Heart right ventricle (tissue), 16 donors: ENCODE results near the gene GGT6. TPM values are rescaled to one million over a fixed set of nuclear protein-coding genes. Genes with fewer than 3 reads are reported as not detected.

ENCODE experiments used
- ATAC-seq, 8 donors: fragments of 200-7000 bp; cut with Tn5 transposase; one replicate each; pipeline ENCODE4 v1.9.1; 2020; ENCODE audit warnings: mild to moderate bottlenecking in 8 of 8, moderate library complexity in 8 of 8, moderate number of reproducible peaks in 1 of 8
- DNase-seq, 2 donors: peaks; one replicate each; pipeline ENCODE4 v3.0.0-alpha.2; 2020
- H3K27ac ChIP-seq, 10 donors: fragments of 200-600 bp; sonication (generic) in 2 of 10; one replicate each; pipeline versions ENCODE4 v1.5.0 to v1.8.0; 2020 to 2022; ENCODE audit warnings: mild to moderate bottlenecking in 3 of 10
- H3K27me3 ChIP-seq, 7 donors: fragments of 200-600 bp; one replicate each; pipeline ENCODE4 v1.8.0; 2021 to 2022; ENCODE audit warnings: mild to moderate bottlenecking in 2 of 7
- H3K36me3 ChIP-seq, 9 donors: fragments of 200-600 bp; sonication (generic) in 1 of 9; one replicate each; pipeline versions ENCODE4 v1.5.0 to v1.8.0; 2020 to 2022; ENCODE audit warnings: mild to moderate bottlenecking in 2 of 9
- H3K4me1 ChIP-seq, 9 donors: fragments of 200-600 bp; sonication (generic) in 1 of 9; one replicate each; pipeline versions ENCODE4 v1.5.0 to v1.8.0; 2020 to 2022; ENCODE audit warnings: mild to moderate bottlenecking in 4 of 9
- H3K4me3 ChIP-seq, 10 donors: fragments of 200-600 bp; sonication (generic) in 2 of 10; one replicate each; pipeline versions ENCODE4 v1.5.0 to v1.8.0; 2020 to 2022; ENCODE audit warnings: mild to moderate bottlenecking in 7 of 10, moderate library complexity in 2 of 10
- H3K9me3 ChIP-seq, 11 donors: fragments of 200-600 bp in 10 of 11; sonication (generic) in 2 of 11; one replicate each; pipeline versions ENCODE4 v1.5.0 to v1.8.0; 2013 to 2022; ENCODE audit warnings: mild to moderate bottlenecking in 2 of 11, control low read depth in 1 of 11, moderate library complexity in 1 of 11
- CTCF ChIP-seq, 9 donors: fragments of 200-600 bp; sonication (generic) in 2 of 9; IDR thresholded peaks; one replicate each; pipeline versions ENCODE4 v1.5.0 to v1.8.0; 2021 to 2022; ENCODE audit warnings: antibody characterized with exemption in 9 of 9, mild to moderate bottlenecking in 5 of 9, moderate library complexity in 1 of 9
- WGBS, 2 donors: extraction: QIAGEN DNeasy Blood & Tissue Kit; methylation state at CpG; one replicate each; pipeline ENCODE4 v1.1.7; 2013; ENCODE audit warnings: inconsistent platforms in 1 of 2; 5-methylcytosine and 5-hydroxymethylcytosine counted together
- intact Hi-C, 10 donors: fragments of 100-400 bp; cut with DNase I; formaldehyde crosslinking; loops; one replicate each; pipeline versions ENCODE4 v1.11.1 to v1.14.2; 2022
- polyA plus RNA-seq, 2 donors: library from polyadenylated mRNA; stranded (reverse); fragments of 200-250 nt; gene quantifications; one replicate each; pipeline ENCODE4 v1.2.3, GENCODE V29; 2013
- total RNA-seq, 10 donors: library from RNA; stranded (reverse); fragmentation: NEBNext Ultra II Directional in 3 of 10; extraction: Animal tissue kit (Norgen Biotek cat#: 25700) in 3 of 10; gene quantifications; one replicate each; pipeline versions ENCODE4 v1.2.1 to v1.2.4, GENCODE V29; 2021 to 2023
- donor health status: Arrhythmogenic right ventricular cardiomyopathy.
- donor health status: ischemic (EF 13 %, LVEDD 7.1; RV severe dilation, severe dysfunction).
- donor health status: healthy with polysubstance abuse.
- donor health status: DM: no; HTN: yes; CAD: no.
- donor health status: DM: no; HTN: no; CAD: no.
- donor health status: ischemic (EF 25% LVEDD 6.9; RV normal size, moderate dysfunction).
- donor health status: ischemic (EF 25% LVEDD 5.7; RV mildly dilated, moderate dysfunction).
- donor health status: healthy.
- donor health status: DM: yes; HTN: yes; CAD: no.
- donor health status: Ischemic cardiomyopathy.
- donor health status: ischemic (EF 35%, LVEDD 5.7; RV mildly dilated, moderate dysfunction).
- donor health status: nonischemic (EF 11% LVEDD 7.7; RV severe dilation, severe dysfunction).
- donor health status: DM: yes; HTN: yes; CAD: no.
- donor health status: PGD.
- donor health status: ischemic (EF 29% LVEDD 5.4; RV normal size, mild dysfunction).
- donor health status: nonischemic (EF 23%, LVEDD 6.1; RV moderate dilation, normal function).

Gene GGT6
- total and polyA plus RNA-seq, 12 donors: 0.03 to 0.19 (median 0.12) TPM; not detected in 6

- no peak overlapping the region for H3K27ac ChIP-seq
- H3K27me3 ChIP-seq: no peaks in the 10 kb centered on the region
- intact Hi-C loops: loop anchor here in 3 of 10 donors (5.0 kb wide), 3 partner anchors 33 to 147 kb away; no protein-coding TSS in a partner anchor
- H3K9me3 ChIP-seq: no peaks in the 10 kb centered on the region
- DNase-seq (no peak), ATAC-seq (no peak)
- H3K4me3 ChIP-seq: no peak overlapping the region
- peaks cover 0 to 18% (median 7%) of the 10 kb centered on the region in 9 donors for H3K4me1 ChIP-seq
- no peak for TF ChIP-seq CTCF (IDR thresholded peaks at IDR 0.05)
- H3K36me3 ChIP-seq: no peaks in the 10 kb centered on the region
- WGBS, 2 donors: 90 to 94% methylated on average over 1 of the region's 1 CpG
Measured at GRCh38 chr17:4569591-4569990, 9.2 kb upstream of the GGT6 start.

- Histone ChIP-seq H3K4me1 (peaks cover 0 to 32% (median 15%) of the 10 kb centered on the region in 9 donors), H3K9me3 (no peaks in the 10 kb centered on the region), H3K27me3 (no peaks in the 10 kb centered on the region), H3K36me3 (no peaks in the 10 kb centered on the region), H3K4me3 (no peak overlapping the region), H3K27ac (peak overlapping the region in 1 of 10 donors; percentile 25)
- DNase-seq (peak in 1 of 2 donors; percentile 74), ATAC-seq (peak; percentile 82 to 95 (median 88))
- 22 to 23% methylated on average over 5 of the region's 5 CpGs for WGBS, 2 donors
- intact Hi-C loops: loop anchor here (1.0 to 5.0 kb wide), 9 partner anchors 36 to 146 kb away; no protein-coding TSS in a partner anchor
- peak; percentile 77 to 85 (median 80) for TF ChIP-seq CTCF (IDR thresholded peaks at IDR 0.05)
Measured at GRCh38 chr17:4566785-4567184, 6.4 kb upstream of the GGT6 start.

- peak overlapping the region in 3 of 10 donors; percentile 19 to 43 (median 32) for H3K27ac ChIP-seq
- H3K9me3 ChIP-seq: no peaks in the 10 kb centered on the region
- no peak overlapping the region for H3K4me3 ChIP-seq
- intact Hi-C loops: loop anchor here (1.0 to 5.0 kb wide), 9 partner anchors 37 to 145 kb away; no protein-coding TSS in a partner anchor
- peak; percentile 64 to 93 (median 84) for ATAC-seq
- peak in 1 of 2 donors; percentile 68 for DNase-seq
- WGBS, 2 donors: 33 to 34% methylated on average over 16 of the region's 16 CpGs
- no peaks in the 10 kb centered on the region for H3K27me3 ChIP-seq
- peak; percentile 75 to 87 (median 81) for TF ChIP-seq CTCF (IDR thresholded peaks at IDR 0.05)
- no peaks in the 10 kb centered on the region for H3K36me3 ChIP-seq
- peaks cover 0 to 32% (median 15%) of the 10 kb centered on the region in 9 donors for H3K4me1 ChIP-seq
Measured at GRCh38 chr17:4565209-4566141, 5.1 kb upstream of the GGT6 start.
